Mammary microvascular endothelial cell (primary cell): Measurements from ENCODE around the gene CFAP126. TPM values are rescaled to one million over a fixed set of nuclear protein-coding genes. Genes with fewer than 3 reads are reported as not detected.

ENCODE experiments used
- total RNA-seq: library from RNA; depleted of rRNA; stranded (reverse); fragments of >200 nt; gene quantifications from 2 replicates; pipeline ENCODE4 v1.2.3, GENCODE V29; 2015

The CFAP126 gene, protein sequence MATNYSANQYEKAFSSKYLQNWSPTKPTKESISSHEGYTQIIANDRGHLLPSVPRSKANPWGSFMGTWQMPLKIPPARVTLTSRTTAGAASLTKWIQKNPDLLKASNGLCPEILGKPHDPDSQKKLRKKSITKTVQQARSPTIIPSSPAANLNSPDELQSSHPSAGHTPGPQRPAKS
- total RNA-seq = not detected in 2 replicates

DNA sequence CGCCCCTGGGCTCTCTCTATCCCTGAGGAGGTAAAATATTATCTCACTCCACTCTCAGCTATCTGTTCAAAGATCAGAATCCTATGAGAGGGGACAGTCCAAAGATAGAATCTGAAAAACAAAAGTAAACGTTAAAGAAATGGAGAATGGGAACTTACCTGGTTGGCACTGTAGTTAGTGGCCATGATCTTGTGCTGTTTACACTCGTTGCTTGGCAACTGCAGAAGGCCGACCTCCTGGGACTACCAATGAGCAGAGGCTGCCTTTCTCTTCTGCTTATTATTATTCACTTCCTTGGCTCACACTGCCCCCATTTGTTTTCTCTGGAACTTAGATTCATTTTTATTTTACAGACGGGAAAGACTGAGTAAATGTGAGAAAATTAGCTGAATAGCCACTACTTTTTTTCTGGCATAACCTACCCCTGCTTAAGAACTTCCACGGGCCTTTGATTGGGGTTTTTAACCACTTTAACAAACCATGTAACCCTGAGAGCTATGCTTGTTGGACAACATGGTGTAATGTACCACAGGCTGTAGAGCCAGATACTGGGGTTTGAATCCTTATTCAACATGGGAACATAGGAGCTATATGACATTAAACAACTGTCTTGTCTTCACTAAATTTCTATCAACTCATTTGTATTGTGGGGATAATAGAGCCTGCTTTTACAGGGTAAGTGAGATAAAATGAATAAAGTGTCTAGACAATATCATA, at the start of gene CFAP126:
Gene CFAP126 (minus strand): TSS at position 193 of the 717 bp plus-strand sequence. CDS start 8 bp downstream, at position 185.

Other genes with a start within 250 kb of the CFAP126 start
- gene PFDN2, start 249.8 kb downstream of the CFAP126 start, total RNA-seq = 63.7 and 71.8 TPM in 2 replicates
- gene NIT1, start 249.8 kb downstream of the CFAP126 start, total RNA-seq = 20.9 and 27.4 TPM in 2 replicates
- 19.4 and 31.8 TPM in 2 replicates for gene DEDD, start 235.2 kb downstream of the CFAP126 start, total RNA-seq
- 72.6 and 84.7 TPM in 2 replicates for gene UFC1, start 213.9 kb downstream of the CFAP126 start, total RNA-seq
- gene USP21, start 208.4 kb downstream of the CFAP126 start, total RNA-seq = 5.7 and 7.1 TPM in 2 replicates
- gene PPOX, start 201.4 kb downstream of the CFAP126 start, total RNA-seq = 10.7 and 12.0 TPM in 2 replicates
- gene B4GALT3, start 190.4 kb downstream of the CFAP126 start, total RNA-seq = 30.5 and 39.7 TPM in 2 replicates
- gene ADAMTS4, start 168.8 kb downstream of the CFAP126 start, total RNA-seq = 26.7 and 28.6 TPM in 2 replicates
- gene NDUFS2, start 165.5 kb downstream of the CFAP126 start, total RNA-seq = 102 and 119 TPM in 2 replicates
- gene FCER1G, start 152.6 kb downstream of the CFAP126 start, total RNA-seq = not detected in 2 replicates
- not detected in 2 replicates for gene APOA2, start 144.2 kb downstream of the CFAP126 start, total RNA-seq
- gene TOMM40L, start 141.8 kb downstream of the CFAP126 start, total RNA-seq = 21.1 and 22.1 TPM in 2 replicates
- not detected in 2 replicates for gene NR1I3, start 129.7 kb downstream of the CFAP126 start, total RNA-seq
- gene PCP4L1, start 109.1 kb downstream of the CFAP126 start, total RNA-seq = not detected in 2 replicates
- gene MPZ, start 57.9 kb downstream of the CFAP126 start, total RNA-seq = 1.8 and 2.1 TPM in 2 replicates
- gene SDHC, start 53.5 kb downstream of the CFAP126 start, total RNA-seq = 40.2 and 58.0 TPM in 2 replicates
- gene FCGR2A, start 137.6 kb upstream of the CFAP126 start, total RNA-seq = 0.20 and 1.7 TPM in 2 replicates
- 0.20 TPM in 1 of 2 replicates, not detected in the other for gene HSPA6, start 156.7 kb upstream of the CFAP126 start, total RNA-seq
- not detected in 2 replicates for gene FCGR3A, start 181.9 kb upstream of the CFAP126 start, total RNA-seq